SU-DHL-6 (cell line): ENCODE measurements around the gene RPTOR.

Source experiments
- H2AFZ ChIP-seq: fragments of 200-600 bp; sonication (generic); 2 replicates; pipeline ENCODE4 v1.6.1; 2014; ENCODE audit warnings: low read depth, mild to moderate bottlenecking, moderate library complexity, mixed read lengths, antibody characterized with exemption, low read length; ENCODE audit not compliant: severe bottlenecking
- H3F3A ChIP-seq: fragments of 200-600 bp; shearing (Covaris generic); 2 replicates; pipeline ENCODE4 v1.6.0; 2016; ENCODE audit warnings: antibody characterized with exemption, mild to moderate bottlenecking; ENCODE audit not compliant: insufficient read depth
- H3K27ac ChIP-seq: fragments of 200-600 bp; sonication (generic); 2 replicates; pipeline ENCODE4 v1.5.1; 2016; ENCODE audit warnings: low read depth, mild to moderate bottlenecking, low read length, moderate library complexity, mixed read lengths
- H3K27me3 ChIP-seq: fragments of 200-600 bp; sonication (generic), shearing (Covaris generic); 2 replicates; pipeline ENCODE4 v1.6.0; 2014; ENCODE audit warnings: mild to moderate bottlenecking, low read length
- H3K36me3 ChIP-seq: fragments of 200-600 bp; sonication (generic); 2 replicates; pipeline ENCODE4 v1.6.1; 2014; ENCODE audit warnings: mild to moderate bottlenecking, low read length, mixed read lengths
- H3K4me2 ChIP-seq: fragments of 300-600, 200-600 bp; shearing (Covaris generic), sonication (generic); 2 replicates; pipeline ENCODE4 v1.6.0; 2014; ENCODE audit warnings: low read length, low read depth, mild to moderate bottlenecking; ENCODE audit not compliant: poor library complexity, severe bottlenecking
- H3K4me3 ChIP-seq: fragments of 200-600 bp; sonication (generic); 2 replicates; pipeline ENCODE4 v1.5.1; 2014; ENCODE audit warnings: antibody characterized with exemption, low read length, mild to moderate bottlenecking, mixed read lengths; ENCODE audit not compliant: insufficient read depth, poor library complexity, severe bottlenecking
- H3K79me2 ChIP-seq: fragments of 200-600 bp; sonication (generic); 2 replicates; pipeline ENCODE4 v1.6.1; 2014; ENCODE audit warnings: mild to moderate bottlenecking, low read length, moderate library complexity; ENCODE audit not compliant: insufficient read depth
- H3K9ac ChIP-seq: fragments of 200-600 bp; sonication (generic); 2 replicates; pipeline ENCODE4 v1.7.0; 2014; ENCODE audit warnings: mild to moderate bottlenecking, low read length
- H3K9me2 ChIP-seq: fragments of 200-600 bp; sonication (generic); replicated peaks from 2 replicates; pipeline ENCODE4 v1.6.1; 2014; ENCODE audit warnings: low read length; ENCODE audit not compliant: insufficient read depth
- H3K9me3 ChIP-seq: fragments of 200-600 bp; sonication (generic); 2 replicates; pipeline ENCODE4 v1.6.1; 2014; ENCODE audit warnings: low read length, mixed read lengths; ENCODE audit not compliant: insufficient read depth
- H4K20me1 ChIP-seq: fragments of 200-600 bp; sonication (generic); 2 replicates; pipeline ENCODE4 v1.6.1; 2014; ENCODE audit warnings: low read depth, mild to moderate bottlenecking, antibody characterized with exemption, low read length, moderate library complexity, mixed read lengths
- CTCF ChIP-seq: fragments of 200-600 bp; sonication (generic); IDR thresholded peaks from one replicate; pipeline ENCODE4 v1.5.1; 2017; ENCODE audit warnings: antibody characterized with exemption, mild to moderate bottlenecking, low read length, moderate library complexity; ENCODE audit not compliant: insufficient read depth, poor library complexity, severe bottlenecking
- EZH2phosphoT487 ChIP-seq: fragments of 200-600 bp; sonication (generic), shearing (Covaris generic); conservative IDR thresholded peaks from 2 replicates; pipeline ENCODE4 v1.6.1; 2018; ENCODE audit warnings: mild to moderate bottlenecking, antibody characterized with exemption, low read length, moderate library complexity, mixed read lengths

RPTOR gene

DNA sequence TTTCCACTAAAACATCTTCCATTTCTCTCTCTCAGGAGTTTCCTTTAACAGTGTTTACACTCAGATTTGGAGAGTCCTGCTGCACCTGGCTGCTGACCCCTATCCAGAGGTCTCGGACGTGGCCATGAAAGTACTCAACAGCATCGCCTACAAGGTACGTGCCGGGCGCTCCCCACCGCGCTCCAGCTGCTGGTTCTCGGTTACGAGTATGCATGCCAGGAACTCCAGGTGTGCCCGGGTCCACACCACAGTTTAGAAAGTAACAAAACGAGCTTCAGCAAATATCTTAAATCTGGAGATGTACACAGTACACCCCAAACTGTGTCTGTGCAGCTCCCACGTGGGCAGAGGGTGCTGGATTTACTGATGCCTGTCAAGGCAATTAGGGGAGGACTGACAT is 364.1 kb downstream of the RPTOR start:
- H3K4me2 ChIP-seq: no peak overlapping the region
- peak overlapping the region; percentile 99 for H3K27ac ChIP-seq
- no peaks in the 10 kb centered on the region for H4K20me1 ChIP-seq

GRCh38 chr17:80909635-80910034 is 365.0 kb downstream of the RPTOR start:
- Histone ChIP-seq H3K4me2 (peak overlapping the region; percentile 61), H3K79me2 (no peaks in the 10 kb centered on the region), H3K36me3 (no peaks in the 10 kb centered on the region; the same call in 1 of the 2 replicates), H3K9ac (peak overlapping the region; percentile 52), H3K9me2 (no peaks in the 10 kb centered on the region), H2AFZ (no peak overlapping the region), H3K27me3 (no peaks in the 10 kb centered on the region), H3K9me3 (no peaks in the 10 kb centered on the region; the same call in 1 of the 2 replicates), H3K27ac (peak overlapping the region; percentile 99), H3F3A (peaks cover 40% of the 10 kb centered on the region), H4K20me1 (no peaks in the 10 kb centered on the region), H3K4me3 (no peak overlapping the region)
- TF ChIP-seq CTCF (no peak), EZH2phosphoT487 (no peak)

More for the DNA sequence above, 364.1 kb downstream of the RPTOR start:
- no peaks in the 10 kb centered on the region for H3K9me3 ChIP-seq
- H3K9me2 ChIP-seq: no peaks in the 10 kb centered on the region
- H3F3A ChIP-seq: peaks cover 39% of the 10 kb centered on the region
- no peaks in the 10 kb centered on the region for H3K79me2 ChIP-seq
- no peak for TF ChIP-seq CTCF
- no peak for TF ChIP-seq EZH2phosphoT487
- no peak overlapping the region for H3K9ac ChIP-seq
- H2AFZ ChIP-seq: no peak overlapping the region
- H3K4me3 ChIP-seq: no peak overlapping the region
- no peaks in the 10 kb centered on the region for H3K27me3 ChIP-seq
- no peaks in the 10 kb centered on the region; the same call in 1 of the 2 replicates for H3K36me3 ChIP-seq

GRCh38 chr17:80910043-80910442 is 365.4 kb downstream of the RPTOR start:
- Histone ChIP-seq H3K79me2 (no peaks in the 10 kb centered on the region), H3K9me3 (no peaks in the 10 kb centered on the region; the same call in 1 of the 2 replicates), H3K4me3 (no peak overlapping the region), H3K27ac (peak overlapping the region; percentile 99), H3K4me2 (peak overlapping the region; percentile 61), H3K36me3 (no peaks in the 10 kb centered on the region; the same call in 1 of the 2 replicates), H2AFZ (no peak overlapping the region), H3K9ac (peak overlapping the region; percentile 52), H4K20me1 (no peaks in the 10 kb centered on the region), H3K27me3 (no peaks in the 10 kb centered on the region), H3K9me2 (no peaks in the 10 kb centered on the region), H3F3A (peaks cover 40% of the 10 kb centered on the region)
- TF ChIP-seq CTCF (no peak), EZH2phosphoT487 (no peak)
